K562 (cell line): ENCODE results near the gene CNOT6L. TPM values are rescaled to one million over a fixed set of nuclear protein-coding genes. Genes with fewer than 3 reads are reported as not detected.

Experiments used
- FOS ChIP-seq: IDR thresholded peaks from 3 replicates; pipeline ENCODE4 v1.6.1; 2011; ENCODE audit not compliant: insufficient read length; ENCODE audit errors: extremely low read depth
- FOXK2 ChIP-seq, 2 experiments: fragments of 450-650 bp; IDR thresholded peaks in 1 of 2; conservative IDR thresholded peaks in 1 of 2; 2 replicates each; pipeline ENCODE4 v1.6.1; 2016; ENCODE audit warnings: low read depth in 2 of 2, mild to moderate bottlenecking in 1 of 2
- NONO ChIP-seq, 2 experiments: fragments of 200-400 bp in 1 of 2; fragments of 450-650 bp in 1 of 2; formaldehyde crosslinking in 1 of 2; IDR thresholded peaks; 2 replicates each; pipeline ENCODE4 v1.6.1; 2017; ENCODE audit warnings: low read depth in 2 of 2, mild to moderate bottlenecking in 2 of 2, moderate library complexity in 2 of 2, low read length in 1 of 2
- OTX1 ChIP-seq: fragments of 450-650 bp; formaldehyde crosslinking; IDR thresholded peaks from 2 replicates; pipeline ENCODE4 v1.4.0; 2022; ENCODE audit warnings: mild to moderate bottlenecking
- THAP12 ChIP-seq: fragments of 250-450 bp; sonication (Bioruptor Pico); IDR thresholded peaks from 2 replicates; pipeline ENCODE4 v1.9.0; 2021; ENCODE audit warnings: mild to moderate bottlenecking, inconsistent platforms
- ZBTB40 ChIP-seq, 2 experiments: fragments of 450-650 bp in 1 of 2; sonication (generic) in 1 of 2; formaldehyde crosslinking in 1 of 2; IDR thresholded peaks; 2 replicates each; pipeline versions ENCODE4 v1.7.1 to v1.9.0; 2016 to 2022; ENCODE audit warnings: inconsistent platforms in 1 of 2, mild to moderate bottlenecking in 1 of 2, missing genetic modification reagents in 1 of 2
- polyA plus RNA-seq, 8 experiments: library from polyadenylated mRNA; depleted of rRNA in 4 of 8; stranded (reverse) in 5 of 8; unstranded in 3 of 8; fragments of >200 nt; fragmentation: Nextera tagmentation in 2 of 8; fragmentation: Illumina TruSeq in 1 of 8; extraction: Ambion mirVana in 2 of 8; extraction: Trizol in 1 of 8; gene quantifications; 2 replicates each; pipeline versions ENCODE4 v1.2.1 to v1.2.3, GENCODE V29; 2011 to 2014; ENCODE audit warnings: inconsistent platforms in 1 of 8, missing spikeins in 1 of 8
- total RNA-seq, 7 experiments: library from RNA; depleted of rRNA in 6 of 7; stranded (reverse); fragments of >200 nt in 6 of 7; fragmentation: Illumina TruSeq in 2 of 7; extraction: Trizol in 2 of 7; gene quantifications; 2 replicates each; pipeline versions ENCODE4 v1.2.1 to v1.2.3, GENCODE V29; 2011 to 2021; ENCODE audit warnings: low replicate concordance in 1 of 7
- TF ChIP-seq, protein P1 (sequence below): sonication (generic); formaldehyde crosslinking; IDR thresholded peaks from 2 replicates; pipeline ENCODE4 v1.8.0; 2023; ENCODE audit warnings: mild to moderate bottlenecking, missing genetic modification reagents
- TF ChIP-seq, protein P2 (sequence below): sonication (generic); formaldehyde crosslinking; IDR thresholded peaks from 2 replicates; pipeline ENCODE4 v1.8.1; 2023; ENCODE audit warnings: mild to moderate bottlenecking, missing genetic modification reagents, moderate library complexity
- TF ChIP-seq, protein P3 (sequence below): sonication (generic); formaldehyde crosslinking; IDR thresholded peaks from 2 replicates; pipeline ENCODE4 v1.8.0; 2022; ENCODE audit warnings: missing genetic modification reagents, mild to moderate bottlenecking, moderate library complexity, borderline replicate concordance

CNOT6L gene
- total and polyA plus RNA-seq, 9 of the 15 experiments (the other 6 are each of a cell fraction or from before 2014, with no cell fraction given): 3.7 to 27.9 (median 6.5) TPM

GRCh38 chr4:77819843-77820648, 878 bp upstream of the CNOT6L start (continued):
- peak in 1 of 2 experiments; percentile 64; a peak in 1 of 4 replicates for TF ChIP-seq NONO (IDR thresholded peaks at IDR 0.05; ENCODE audit: low read depth in 2 of 2, low read length in 1 of 2)
- TF ChIP-seq, protein P1, sequence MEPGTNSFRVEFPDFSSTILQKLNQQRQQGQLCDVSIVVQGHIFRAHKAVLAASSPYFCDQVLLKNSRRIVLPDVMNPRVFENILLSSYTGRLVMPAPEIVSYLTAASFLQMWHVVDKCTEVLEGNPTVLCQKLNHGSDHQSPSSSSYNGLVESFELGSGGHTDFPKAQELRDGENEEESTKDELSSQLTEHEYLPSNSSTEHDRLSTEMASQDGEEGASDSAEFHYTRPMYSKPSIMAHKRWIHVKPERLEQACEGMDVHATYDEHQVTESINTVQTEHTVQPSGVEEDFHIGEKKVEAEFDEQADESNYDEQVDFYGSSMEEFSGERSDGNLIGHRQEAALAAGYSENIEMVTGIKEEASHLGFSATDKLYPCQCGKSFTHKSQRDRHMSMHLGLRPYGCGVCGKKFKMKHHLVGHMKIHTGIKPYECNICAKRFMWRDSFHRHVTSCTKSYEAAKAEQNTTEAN (CRISPR knock-in tag): no peak
- TF ChIP-seq, protein P2, sequence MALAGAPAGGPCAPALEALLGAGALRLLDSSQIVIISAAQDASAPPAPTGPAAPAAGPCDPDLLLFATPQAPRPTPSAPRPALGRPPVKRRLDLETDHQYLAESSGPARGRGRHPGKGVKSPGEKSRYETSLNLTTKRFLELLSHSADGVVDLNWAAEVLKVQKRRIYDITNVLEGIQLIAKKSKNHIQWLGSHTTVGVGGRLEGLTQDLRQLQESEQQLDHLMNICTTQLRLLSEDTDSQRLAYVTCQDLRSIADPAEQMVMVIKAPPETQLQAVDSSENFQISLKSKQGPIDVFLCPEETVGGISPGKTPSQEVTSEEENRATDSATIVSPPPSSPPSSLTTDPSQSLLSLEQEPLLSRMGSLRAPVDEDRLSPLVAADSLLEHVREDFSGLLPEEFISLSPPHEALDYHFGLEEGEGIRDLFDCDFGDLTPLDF (CRISPR knock-in tag): peak; percentile 73; the same call in 1 of the 2 replicates
- no peak for TF ChIP-seq FOS
- TF ChIP-seq OTX1 (CRISPR knock-in tag): 0 out of 2 replicates have a peak, but pooled peaks have one; percentile 27
- TF ChIP-seq ZBTB40 (IDR thresholded peaks at IDR 0.05): peak; percentile 26; the same call in 1 of the 2 replicates
- no peak for TF ChIP-seq ZBTB40 (CRISPR knock-in tag; IDR thresholded peaks at IDR 0.05)
- TF ChIP-seq, protein P3, sequence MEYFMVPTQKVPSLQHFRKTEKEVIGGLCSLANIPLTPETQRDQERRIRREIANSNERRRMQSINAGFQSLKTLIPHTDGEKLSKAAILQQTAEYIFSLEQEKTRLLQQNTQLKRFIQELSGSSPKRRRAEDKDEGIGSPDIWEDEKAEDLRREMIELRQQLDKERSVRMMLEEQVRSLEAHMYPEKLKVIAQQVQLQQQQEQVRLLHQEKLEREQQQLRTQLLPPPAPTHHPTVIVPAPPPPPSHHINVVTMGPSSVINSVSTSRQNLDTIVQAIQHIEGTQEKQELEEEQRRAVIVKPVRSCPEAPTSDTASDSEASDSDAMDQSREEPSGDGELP (CRISPR knock-in tag): peak; percentile 66; the same call in 1 of the 2 replicates
- TF ChIP-seq FOXK2 (conservative IDR thresholded peaks at IDR 0.05 in 1 of 2, IDR thresholded peaks at IDR 0.05 in 1 of 2; ENCODE audit: low read depth in 2 of 2): peak in 1 of 2 experiments; percentile 62; a peak in 3 of 4 replicates
- peak; percentile 5; the same call in 1 of the 2 replicates for TF ChIP-seq THAP12 (CRISPR knock-in tag)
